WTC11 (cell line): ENCODE data around the gene EHBP1.

Experiments
- ETV6 ChIP-seq: sonication (generic); formaldehyde crosslinking; IDR thresholded peaks from 2 replicates; pipeline ENCODE4 v1.8.1; 2022; ENCODE audit warnings: mild to moderate bottlenecking, missing genetic modification reagents
- FOXP1 ChIP-seq: sonication (generic); formaldehyde crosslinking; IDR thresholded peaks from 2 replicates; pipeline ENCODE4 v1.8.0; 2022; ENCODE audit warnings: missing genetic modification reagents, mild to moderate bottlenecking, moderate library complexity, borderline replicate concordance
- GABPB1 ChIP-seq: sonication (generic); formaldehyde crosslinking; IDR thresholded peaks from 2 replicates; pipeline ENCODE4 v1.8.1; 2023; ENCODE audit warnings: mild to moderate bottlenecking, missing genetic modification reagents
- NR3C1 ChIP-seq: sonication (generic); formaldehyde crosslinking; conservative IDR thresholded peaks from 2 replicates; pipeline ENCODE4 v1.8.1; 2023; ENCODE audit warnings: low read depth, mild to moderate bottlenecking, missing genetic modification reagents
- TP53 ChIP-seq: sonication (generic); formaldehyde crosslinking; IDR thresholded peaks from 2 replicates; pipeline ENCODE4 v1.8.1; 2023; ENCODE audit warnings: mild to moderate bottlenecking, missing genetic modification reagents
- ZNF232 ChIP-seq: sonication (generic); formaldehyde crosslinking; IDR thresholded peaks from 2 replicates; pipeline ENCODE4 v1.8.0; 2022; ENCODE audit warnings: mild to moderate bottlenecking, missing genetic modification reagents
- TF ChIP-seq, protein P1 (sequence below): sonication (generic); formaldehyde crosslinking; IDR thresholded peaks from 2 replicates; pipeline ENCODE4 v1.8.0; 2022; ENCODE audit warnings: mild to moderate bottlenecking, missing genetic modification reagents
- TF ChIP-seq, protein P2 (sequence below): fragments of 200-600 bp; IDR thresholded peaks from 2 replicates; pipeline ENCODE4 v1.8.0; 2022; ENCODE audit warnings: antibody characterized with exemption
- TF ChIP-seq, protein P3 (sequence below): sonication (generic); formaldehyde crosslinking; IDR thresholded peaks from 2 replicates; pipeline ENCODE4 v1.8.0; 2023; ENCODE audit warnings: mild to moderate bottlenecking, missing genetic modification reagents

DNA sequence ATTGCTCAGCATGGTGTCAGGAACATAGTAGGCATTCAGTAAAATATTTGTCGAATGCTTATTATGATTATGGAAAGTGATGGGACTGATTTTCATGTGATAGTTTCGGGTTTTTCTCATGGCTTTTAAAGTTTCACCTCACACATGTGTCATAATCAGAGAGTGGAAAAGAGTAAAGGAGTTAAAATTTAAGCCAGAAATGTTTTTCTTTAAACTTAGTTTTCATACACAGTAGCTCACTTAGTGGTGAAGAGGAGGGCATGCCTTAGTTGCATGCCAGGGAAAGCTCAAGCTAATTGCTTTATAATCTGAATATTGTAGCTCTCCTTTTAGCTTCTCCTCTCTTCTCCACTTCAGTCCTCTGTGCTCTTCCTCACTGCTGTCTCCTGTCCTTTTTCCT, 38.0 kb downstream of the EHBP1 start:
- TF ChIP-seq NR3C1 (CRISPR knock-in tag), result no peak
- TF ChIP-seq, protein P1, sequence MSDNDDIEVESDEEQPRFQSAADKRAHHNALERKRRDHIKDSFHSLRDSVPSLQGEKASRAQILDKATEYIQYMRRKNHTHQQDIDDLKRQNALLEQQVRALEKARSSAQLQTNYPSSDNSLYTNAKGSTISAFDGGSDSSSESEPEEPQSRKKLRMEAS (CRISPR knock-in tag), result no peak
- TF ChIP-seq ETV6 (CRISPR knock-in tag), result no peak
- TF ChIP-seq, protein P2, sequence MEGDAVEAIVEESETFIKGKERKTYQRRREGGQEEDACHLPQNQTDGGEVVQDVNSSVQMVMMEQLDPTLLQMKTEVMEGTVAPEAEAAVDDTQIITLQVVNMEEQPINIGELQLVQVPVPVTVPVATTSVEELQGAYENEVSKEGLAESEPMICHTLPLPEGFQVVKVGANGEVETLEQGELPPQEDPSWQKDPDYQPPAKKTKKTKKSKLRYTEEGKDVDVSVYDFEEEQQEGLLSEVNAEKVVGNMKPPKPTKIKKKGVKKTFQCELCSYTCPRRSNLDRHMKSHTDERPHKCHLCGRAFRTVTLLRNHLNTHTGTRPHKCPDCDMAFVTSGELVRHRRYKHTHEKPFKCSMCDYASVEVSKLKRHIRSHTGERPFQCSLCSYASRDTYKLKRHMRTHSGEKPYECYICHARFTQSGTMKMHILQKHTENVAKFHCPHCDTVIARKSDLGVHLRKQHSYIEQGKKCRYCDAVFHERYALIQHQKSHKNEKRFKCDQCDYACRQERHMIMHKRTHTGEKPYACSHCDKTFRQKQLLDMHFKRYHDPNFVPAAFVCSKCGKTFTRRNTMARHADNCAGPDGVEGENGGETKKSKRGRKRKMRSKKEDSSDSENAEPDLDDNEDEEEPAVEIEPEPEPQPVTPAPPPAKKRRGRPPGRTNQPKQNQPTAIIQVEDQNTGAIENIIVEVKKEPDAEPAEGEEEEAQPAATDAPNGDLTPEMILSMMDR, result no peak
- TF ChIP-seq, protein P3, sequence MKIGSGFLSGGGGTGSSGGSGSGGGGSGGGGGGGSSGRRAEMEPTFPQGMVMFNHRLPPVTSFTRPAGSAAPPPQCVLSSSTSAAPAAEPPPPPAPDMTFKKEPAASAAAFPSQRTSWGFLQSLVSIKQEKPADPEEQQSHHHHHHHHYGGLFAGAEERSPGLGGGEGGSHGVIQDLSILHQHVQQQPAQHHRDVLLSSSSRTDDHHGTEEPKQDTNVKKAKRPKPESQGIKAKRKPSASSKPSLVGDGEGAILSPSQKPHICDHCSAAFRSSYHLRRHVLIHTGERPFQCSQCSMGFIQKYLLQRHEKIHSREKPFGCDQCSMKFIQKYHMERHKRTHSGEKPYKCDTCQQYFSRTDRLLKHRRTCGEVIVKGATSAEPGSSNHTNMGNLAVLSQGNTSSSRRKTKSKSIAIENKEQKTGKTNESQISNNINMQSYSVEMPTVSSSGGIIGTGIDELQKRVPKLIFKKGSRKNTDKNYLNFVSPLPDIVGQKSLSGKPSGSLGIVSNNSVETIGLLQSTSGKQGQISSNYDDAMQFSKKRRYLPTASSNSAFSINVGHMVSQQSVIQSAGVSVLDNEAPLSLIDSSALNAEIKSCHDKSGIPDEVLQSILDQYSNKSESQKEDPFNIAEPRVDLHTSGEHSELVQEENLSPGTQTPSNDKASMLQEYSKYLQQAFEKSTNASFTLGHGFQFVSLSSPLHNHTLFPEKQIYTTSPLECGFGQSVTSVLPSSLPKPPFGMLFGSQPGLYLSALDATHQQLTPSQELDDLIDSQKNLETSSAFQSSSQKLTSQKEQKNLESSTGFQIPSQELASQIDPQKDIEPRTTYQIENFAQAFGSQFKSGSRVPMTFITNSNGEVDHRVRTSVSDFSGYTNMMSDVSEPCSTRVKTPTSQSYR (CRISPR knock-in tag), result no peak
- no peak for TF ChIP-seq TP53 (CRISPR knock-in tag)
- no peak for TF ChIP-seq ZNF232 (CRISPR knock-in tag)
- no peak for TF ChIP-seq FOXP1
- no peak for TF ChIP-seq GABPB1 (CRISPR knock-in tag)
